Kidney tubule cell (primary cell): ENCODE results near the gene TPPP2.

Experiments used
- DNase-seq: peaks from one replicate; pipeline ENCODE4 v3.0.0-alpha.2; 2018; ENCODE audit warnings: low spot score

Gene TPPP2

GRCh38 chr14:21017528-21018245 lies 12.3 kb upstream of the TPPP2 start:
- no peak for DNase-seq

GRCh38 chr14:21018286-21018685 lies 11.7 kb upstream of the TPPP2 start:
- DNase-seq: no peak

DNA sequence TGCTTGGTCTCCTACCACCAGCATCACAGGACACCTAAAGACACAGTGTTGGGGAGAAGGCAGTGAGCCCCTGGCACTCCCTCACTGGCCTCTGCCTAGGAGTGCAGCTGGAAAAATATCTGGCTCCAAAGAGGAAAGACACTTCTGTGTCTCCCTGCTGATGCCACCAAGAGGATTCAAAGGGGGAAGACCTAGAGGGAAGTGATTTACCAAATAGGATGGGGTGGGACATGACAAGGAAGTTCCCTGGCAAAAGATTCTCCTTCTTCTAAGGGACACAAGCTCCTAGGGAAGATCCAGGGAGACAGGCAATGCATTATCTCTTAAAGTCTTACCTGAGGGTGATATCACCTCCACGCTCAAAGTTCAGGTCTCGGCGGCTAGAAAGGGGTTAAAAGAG lies 11.2 kb upstream of the TPPP2 start:
- no peak for DNase-seq

- no peak for DNase-seq
These were observed 10.7 kb upstream of the TPPP2 start for GRCh38 chr14:21019366-21019765.

DNA sequence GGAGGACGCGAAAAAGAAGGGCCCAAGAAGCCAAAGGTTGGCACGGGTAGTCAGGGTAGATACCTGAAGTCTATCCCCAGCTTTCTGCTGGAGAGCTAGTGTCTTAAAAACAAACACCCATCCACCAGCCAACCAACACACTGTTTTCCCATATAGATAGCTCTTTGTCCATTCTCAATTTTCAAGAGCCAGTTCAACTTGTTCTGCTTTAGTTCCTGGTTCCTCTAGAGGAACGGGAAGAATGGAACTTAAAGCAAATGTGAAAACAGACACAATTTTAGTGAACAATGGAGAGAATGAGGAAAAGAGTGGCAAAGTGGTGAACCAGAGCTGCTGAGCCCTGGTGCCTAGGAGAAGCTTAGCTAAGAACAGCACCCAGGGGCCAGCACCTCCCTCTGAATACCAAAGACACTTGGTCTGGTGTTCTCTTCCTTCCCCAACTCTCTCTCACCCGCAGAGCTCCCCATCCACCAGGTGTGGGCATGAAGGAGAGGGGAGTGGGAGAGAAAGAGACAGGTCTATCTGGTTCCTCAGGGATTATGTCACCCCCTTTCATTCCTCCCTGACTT lies 9.0 kb upstream of the TPPP2 start:
- DNase-seq: no peak

GRCh38 chr14:21022686-21023085 lies 7.3 kb upstream of the TPPP2 start:
- DNase-seq: no peak

- DNase-seq: no peak
These were observed 6.8 kb upstream of the TPPP2 start for GRCh38 chr14:21023174-21023573.

DNA sequence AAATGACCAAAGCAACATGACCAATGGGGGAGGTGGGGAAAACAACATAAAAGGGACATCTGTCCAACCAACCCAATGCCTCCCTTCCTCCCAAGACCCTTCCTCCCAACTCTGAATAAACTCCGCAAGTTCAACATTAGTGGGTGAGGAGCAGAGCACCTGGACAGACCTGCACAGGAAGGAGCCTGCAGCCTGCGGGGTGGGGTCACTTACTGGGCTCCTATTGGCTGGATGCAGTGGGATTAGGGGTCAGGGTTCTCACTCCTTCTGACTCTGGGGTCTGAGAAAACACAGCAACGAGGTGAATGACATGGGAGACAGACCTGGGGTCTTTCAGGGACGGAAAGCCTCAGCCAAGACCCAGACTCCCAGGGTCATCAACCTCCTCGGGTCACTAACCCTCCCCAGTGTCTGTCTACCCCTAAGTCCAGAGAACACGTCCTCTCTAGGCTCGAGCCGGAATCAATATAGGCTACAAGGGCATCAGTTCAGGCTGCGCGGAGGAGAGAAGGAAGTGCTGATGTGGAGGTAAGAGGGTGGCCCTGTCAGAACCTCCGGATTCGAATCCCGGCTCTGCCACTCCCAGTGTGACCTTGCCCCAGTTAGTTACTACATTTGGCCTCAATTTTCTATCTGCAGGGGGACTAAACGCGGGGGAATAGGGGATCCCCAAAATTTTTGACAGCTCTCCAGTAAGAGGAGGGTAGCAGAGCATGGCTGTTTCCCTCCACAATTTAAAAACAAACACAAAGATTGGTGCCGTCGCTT lies 6.0 kb upstream of the TPPP2 start:
- DNase-seq: no peak

DNA sequence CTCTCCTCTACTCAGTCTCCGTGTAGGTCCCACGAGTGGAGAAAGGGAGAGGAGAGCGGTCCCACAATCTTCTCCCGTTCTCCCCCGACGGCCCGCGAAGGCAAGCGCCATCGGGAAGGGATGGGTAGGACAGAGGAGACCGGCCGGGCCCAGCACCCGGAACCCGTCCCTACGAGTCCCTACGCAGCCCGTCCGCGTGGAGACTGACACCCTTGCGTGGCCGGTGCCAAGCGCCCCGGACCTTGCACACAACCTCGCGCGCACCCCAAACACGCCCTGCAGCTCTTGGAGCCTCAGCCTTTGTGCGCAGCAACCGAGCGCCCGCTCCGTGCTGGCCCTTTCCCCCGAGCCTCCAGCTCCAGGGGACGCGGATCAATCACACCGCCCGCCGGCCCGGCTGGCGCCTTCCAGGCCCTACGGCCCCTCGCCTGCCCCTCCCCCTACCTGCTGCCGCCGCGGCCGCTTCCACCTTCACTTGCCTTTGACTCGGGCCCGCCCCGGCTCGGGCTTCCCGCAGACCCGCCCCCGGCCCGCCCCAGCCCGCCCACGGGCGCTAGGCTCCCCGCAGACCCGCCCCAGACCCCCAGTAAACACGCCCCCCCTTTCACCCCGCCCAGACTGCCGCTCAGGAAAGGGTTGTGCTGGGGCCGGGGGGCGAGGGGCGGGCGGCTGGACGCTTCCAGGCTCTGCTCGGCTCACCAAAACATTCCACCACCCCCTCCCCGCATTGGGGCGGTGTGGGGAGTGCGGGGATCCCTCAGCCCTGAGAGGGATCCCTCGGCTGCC lies 5.2 kb upstream of the TPPP2 start, which contains the start of gene NDRG2:
Gene NDRG2, minus strand, starts transcription at position 477 of the 786 bp plus-strand sequence. CDS start 1,746 bp downstream, outside the sequence.
- DNase-seq: peak; percentile 20

- no peak for DNase-seq
These were observed 4.4 kb upstream of the TPPP2 start for GRCh38 chr14:21025371-21026273.

GRCh38 chr14:21026274-21026987 lies 3.6 kb upstream of the TPPP2 start:
- no peak for DNase-seq

- no peak for DNase-seq
These were observed 3.1 kb upstream of the TPPP2 start for GRCh38 chr14:21026988-21027315.

DNA sequence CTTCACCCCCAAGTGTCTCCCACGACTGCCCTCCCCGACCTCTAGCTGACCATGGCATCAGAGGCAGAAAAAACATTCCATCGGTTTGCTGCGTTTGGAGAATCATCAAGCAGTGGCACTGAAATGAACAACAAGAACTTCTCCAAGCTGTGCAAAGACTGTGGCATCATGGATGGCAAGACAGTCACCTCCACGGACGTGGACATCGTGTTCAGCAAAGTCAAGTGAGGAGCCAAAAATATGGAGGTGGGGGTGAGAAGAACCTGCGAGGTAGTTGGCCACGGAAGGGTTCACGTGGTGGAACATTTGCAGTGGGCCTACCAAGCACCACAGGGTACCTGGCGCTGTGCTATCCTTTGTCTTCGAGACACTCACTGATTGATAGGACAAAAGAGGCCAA lies 514 bp downstream of the TPPP2 start:
- DNase-seq: no peak

GRCh38 chr14:21032326-21033132 lies 2.5 kb downstream of the TPPP2 start:
- no peak for DNase-seq

DNA sequence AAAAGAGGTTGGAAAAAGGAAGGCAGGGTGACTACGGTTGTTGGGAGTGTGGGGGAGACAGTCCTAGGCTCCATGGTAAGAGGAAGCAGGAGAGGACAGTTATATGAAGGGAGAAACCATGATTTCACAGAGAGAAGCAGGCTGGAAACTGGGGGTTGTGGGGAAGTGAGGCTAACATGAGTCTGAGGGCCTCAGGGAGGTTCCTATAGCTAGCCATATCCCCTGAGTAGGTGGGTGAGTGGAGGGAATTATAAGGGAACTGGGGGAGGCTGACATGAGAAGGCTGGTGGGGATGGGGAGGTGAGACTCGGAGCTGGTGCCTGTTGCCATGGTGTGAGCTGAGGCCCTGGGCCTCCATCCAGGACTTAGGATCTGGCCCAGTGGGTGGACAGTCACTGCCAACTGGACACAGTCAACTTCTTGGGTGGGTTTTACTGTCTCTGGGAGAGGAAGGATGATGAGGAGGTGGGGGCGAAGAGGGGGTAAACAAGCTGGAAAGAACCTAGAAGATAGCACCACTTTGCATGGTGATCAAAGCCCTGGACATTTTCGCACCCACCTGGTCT lies 3.2 kb downstream of the TPPP2 start:
- DNase-seq: no peak

DNA sequence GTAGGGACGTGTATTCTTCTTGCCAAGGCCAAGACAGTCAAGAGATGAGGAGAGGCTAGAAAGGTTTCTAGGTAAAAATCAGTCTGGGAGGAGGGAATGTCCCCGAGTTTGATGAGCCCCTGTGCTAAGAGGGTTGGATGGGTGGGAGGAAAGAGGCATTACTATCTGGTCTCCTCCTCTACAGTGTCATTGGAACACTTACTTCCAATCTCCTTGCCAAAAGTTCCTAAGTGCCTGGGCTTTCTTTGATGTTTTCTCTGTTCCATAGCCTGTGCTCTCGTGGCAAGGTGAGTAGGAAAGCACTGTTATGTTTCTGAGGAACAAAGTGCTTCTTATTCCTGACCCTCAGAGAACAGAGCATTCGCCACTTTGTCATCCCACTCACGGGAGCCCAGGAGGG lies 4.7 kb downstream of the TPPP2 start, which contains the start of gene RNASE13:
Gene RNASE13, minus strand, starts transcription at position 101 of the 400 bp plus-strand sequence. CDS start 519 bp downstream, outside the sequence.
- DNase-seq: no peak

GRCh38 chr14:21036751-21037150 lies 6.7 kb downstream of the TPPP2 start:
- DNase-seq: peak; percentile 87

DNA sequence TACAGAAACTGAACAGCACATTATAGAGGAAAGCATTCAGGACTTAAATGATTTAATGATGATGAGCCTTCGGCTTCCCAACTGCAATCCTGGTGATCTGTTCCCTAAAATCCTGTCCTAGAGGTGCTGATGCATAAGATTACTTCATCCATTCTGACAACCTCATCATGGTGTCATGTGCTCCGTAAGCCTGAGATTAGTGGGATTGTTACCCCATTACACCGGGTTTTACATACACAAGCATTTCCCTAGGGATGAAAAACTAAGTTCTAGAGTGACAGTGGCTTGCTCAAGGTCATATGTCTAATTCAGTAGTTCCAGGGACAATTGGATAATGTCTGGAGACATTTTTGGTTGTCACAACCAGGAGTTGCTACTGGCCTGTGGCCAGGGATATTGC lies 7.1 kb downstream of the TPPP2 start:
- DNase-seq: no peak
